Measurements from ENCODE around the gene USP6NL.

DNA sequence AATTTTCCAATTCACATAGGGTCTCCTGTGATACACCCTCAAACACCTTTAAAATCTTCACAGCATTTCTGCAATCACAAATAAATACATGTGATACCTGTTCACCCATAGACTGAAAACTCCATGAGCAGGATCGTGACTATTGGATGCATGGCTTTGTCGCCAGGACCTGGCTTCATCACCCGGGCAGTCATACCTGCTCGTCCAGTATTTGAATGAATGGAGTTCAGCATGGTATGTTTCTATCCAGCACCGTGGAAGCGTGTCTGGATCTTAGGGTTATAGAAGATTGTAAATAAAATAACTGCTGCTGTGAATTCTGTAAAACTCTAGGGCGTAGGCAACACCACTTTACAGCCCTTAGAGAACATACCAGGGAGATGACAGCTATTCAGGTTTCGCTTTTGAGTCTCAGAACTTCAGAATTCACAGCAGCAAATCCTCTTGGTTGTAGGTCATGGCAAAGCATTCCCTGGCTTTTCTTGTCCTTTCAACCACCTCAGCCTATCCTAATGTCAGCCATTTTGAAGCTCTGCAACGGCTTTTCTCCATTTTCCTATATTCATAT lies 47.4 kb upstream of the USP6NL start:
- TF ChIP-seq POLR2A (IDR thresholded peaks at IDR 0.05; ENCODE audit: low read depth, low read length): no peak
- no peak for TF ChIP-seq IKZF1 (conservative IDR thresholded peaks at IDR 0.05)
- TF ChIP-seq GABPA (IDR thresholded peaks at IDR 0.05; ENCODE audit: low read depth): no peak
- TF ChIP-seq, protein P1, sequence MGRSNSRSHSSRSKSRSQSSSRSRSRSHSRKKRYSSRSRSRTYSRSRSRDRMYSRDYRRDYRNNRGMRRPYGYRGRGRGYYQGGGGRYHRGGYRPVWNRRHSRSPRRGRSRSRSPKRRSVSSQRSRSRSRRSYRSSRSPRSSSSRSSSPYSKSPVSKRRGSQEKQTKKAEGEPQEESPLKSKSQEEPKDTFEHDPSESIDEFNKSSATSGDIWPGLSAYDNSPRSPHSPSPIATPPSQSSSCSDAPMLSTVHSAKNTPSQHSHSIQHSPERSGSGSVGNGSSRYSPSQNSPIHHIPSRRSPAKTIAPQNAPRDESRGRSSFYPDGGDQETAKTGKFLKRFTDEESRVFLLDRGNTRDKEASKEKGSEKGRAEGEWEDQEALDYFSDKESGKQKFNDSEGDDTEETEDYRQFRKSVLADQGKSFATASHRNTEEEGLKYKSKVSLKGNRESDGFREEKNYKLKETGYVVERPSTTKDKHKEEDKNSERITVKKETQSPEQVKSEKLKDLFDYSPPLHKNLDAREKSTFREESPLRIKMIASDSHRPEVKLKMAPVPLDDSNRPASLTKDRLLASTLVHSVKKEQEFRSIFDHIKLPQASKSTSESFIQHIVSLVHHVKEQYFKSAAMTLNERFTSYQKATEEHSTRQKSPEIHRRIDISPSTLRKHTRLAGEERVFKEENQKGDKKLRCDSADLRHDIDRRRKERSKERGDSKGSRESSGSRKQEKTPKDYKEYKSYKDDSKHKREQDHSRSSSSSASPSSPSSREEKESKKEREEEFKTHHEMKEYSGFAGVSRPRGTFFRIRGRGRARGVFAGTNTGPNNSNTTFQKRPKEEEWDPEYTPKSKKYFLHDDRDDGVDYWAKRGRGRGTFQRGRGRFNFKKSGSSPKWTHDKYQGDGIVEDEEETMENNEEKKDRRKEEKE (IDR thresholded peaks at IDR 0.05): no peak
- TF ChIP-seq BACH1 (IDR thresholded peaks at IDR 0.05; ENCODE audit: borderline replicate concordance): no peak
- TF ChIP-seq TAF1 (IDR thresholded peaks at IDR 0.05; ENCODE audit: borderline replicate concordance, low read depth, low read length): no peak
- TF ChIP-seq POLR2AphosphoS2 (IDR thresholded peaks at IDR 0.05; ENCODE audit: low read depth, low read length): no peak
- TF ChIP-seq EP300 (IDR thresholded peaks at IDR 0.05; ENCODE audit: borderline replicate concordance in 1 of 2, control insufficient read depth in 1 of 2, low read depth in 2 of 2, low read length in 2 of 2): no peak

All from GM12878 (cell line).